HepG2 (cell line): ENCODE measurements around the gene TMEM63C. TPM values are rescaled to one million over a fixed set of nuclear protein-coding genes. Genes with fewer than 3 reads are reported as not detected.

ENCODE experiments used
- AKAP8 ChIP-seq: sonication (generic); formaldehyde crosslinking; IDR thresholded peaks from 2 replicates; pipeline ENCODE4 v1.5.1; 2020; ENCODE audit warnings: mild to moderate bottlenecking, missing genetic modification reagents
- ARID5B ChIP-seq: IDR thresholded peaks from 2 replicates; pipeline ENCODE4 v1.4.0; 2020; ENCODE audit warnings: mild to moderate bottlenecking, missing genetic modification reagents
- CHCHD3 ChIP-seq: sonication (generic); formaldehyde crosslinking; IDR thresholded peaks from 2 replicates; pipeline ENCODE4 v1.8.0; 2022; ENCODE audit warnings: mild to moderate bottlenecking, missing genetic modification reagents, moderate library complexity
- CTCF ChIP-seq: sonication (generic); formaldehyde crosslinking; IDR thresholded peaks from 2 replicates; pipeline ENCODE4 v1.5.0; 2020; ENCODE audit warnings: mild to moderate bottlenecking, missing genetic modification reagents, moderate library complexity
- GTF3A ChIP-seq: sonication (generic); formaldehyde crosslinking; conservative IDR thresholded peaks from 2 replicates; pipeline ENCODE4 v1.4.0; 2020; ENCODE audit warnings: mild to moderate bottlenecking, missing genetic modification reagents
- HMGXB4 ChIP-seq, 2 experiments: sonication (generic) in 1 of 2; formaldehyde crosslinking in 1 of 2; IDR thresholded peaks; 2 replicates each; pipeline versions ENCODE4 v1.4.0 to v1.6.1; 2018 to 2020; ENCODE audit warnings: missing genetic modification reagents in 2 of 2, borderline replicate concordance in 1 of 2, low read depth in 1 of 2, mild to moderate bottlenecking in 1 of 2, missing biosample characterization in 1 of 2
- MED13 ChIP-seq: sonication (generic); formaldehyde crosslinking; IDR thresholded peaks from 2 replicates; pipeline ENCODE4 v1.5.0; 2020; ENCODE audit warnings: missing genetic modification reagents
- MEIS2 ChIP-seq: sonication (generic); formaldehyde crosslinking; IDR thresholded peaks from 2 replicates; pipeline ENCODE4 v1.9.0; 2021; ENCODE audit warnings: mild to moderate bottlenecking, missing genetic modification reagents
- MXD1 ChIP-seq: sonication (generic); formaldehyde crosslinking; IDR thresholded peaks from 2 replicates; pipeline ENCODE4 v1.4.0; 2020; ENCODE audit warnings: mild to moderate bottlenecking, missing genetic modification reagents
- PCBP1 ChIP-seq: fragments of 200-400 bp; formaldehyde crosslinking; IDR thresholded peaks from 2 replicates; pipeline ENCODE4 v1.6.1; 2017; ENCODE audit warnings: mild to moderate bottlenecking, low read depth, low read length, borderline replicate concordance
- RFX3 ChIP-seq: IDR thresholded peaks from 2 replicates; pipeline ENCODE4 v1.6.1; 2016; ENCODE audit warnings: missing biosample characterization, missing genetic modification reagents
- ZBTB43 ChIP-seq: sonication (generic); formaldehyde crosslinking; conservative IDR thresholded peaks from 2 replicates; pipeline ENCODE4 v1.4.0; 2020; ENCODE audit warnings: missing genetic modification reagents
- ZGPAT ChIP-seq: IDR thresholded peaks from 2 replicates; pipeline ENCODE4 v1.6.1; 2016; ENCODE audit warnings: mild to moderate bottlenecking
- ZNF335 ChIP-seq: sonication (generic); formaldehyde crosslinking; IDR thresholded peaks from 2 replicates; pipeline ENCODE4 v1.4.0; 2020; ENCODE audit warnings: missing genetic modification reagents
- ZNF432 ChIP-seq: sonication (generic); formaldehyde crosslinking; IDR thresholded peaks from 2 replicates; pipeline ENCODE4 v1.5.0; 2020; ENCODE audit warnings: missing genetic modification reagents, mild to moderate bottlenecking, borderline replicate concordance
- ZNF766 ChIP-seq: sonication (generic); formaldehyde crosslinking; IDR thresholded peaks from 2 replicates; pipeline ENCODE4 v1.5.0; 2020; ENCODE audit warnings: missing genetic modification reagents, borderline replicate concordance
- ZNF772 ChIP-seq: sonication (generic); formaldehyde crosslinking; IDR thresholded peaks from 2 replicates; pipeline ENCODE4 v1.5.0; 2020; ENCODE audit warnings: mild to moderate bottlenecking, missing genetic modification reagents
- ZNF792 ChIP-seq: IDR thresholded peaks from 2 replicates; pipeline ENCODE4 v1.6.1; 2016
- polyA plus RNA-seq, 8 experiments: library from polyadenylated mRNA; depleted of rRNA in 3 of 8; stranded (reverse) in 7 of 8; unstranded in 1 of 8; fragments of >200 nt; fragmentation: Illumina TruSeq in 4 of 8; extraction: Trizol in 4 of 8; gene quantifications; 2 replicates each; pipeline versions ENCODE4 v1.2.1 to v1.2.3, GENCODE V29; 2011 to 2016; ENCODE audit warnings: low read depth in 4 of 8, missing spikeins in 1 of 8, mixed read lengths in 1 of 8; ENCODE audit not compliant: insufficient read depth in 1 of 8
- total RNA-seq, 5 experiments: library from RNA; depleted of rRNA; stranded (reverse); fragments of >200 nt; fragmentation: Illumina TruSeq; extraction: Trizol; gene quantifications; 2 replicates each; pipeline ENCODE4 v1.2.3, GENCODE V29; 2016; ENCODE audit warnings: low read depth in 1 of 5

TMEM63C gene
- total and polyA plus RNA-seq, 2 of the 13 experiments (the other 11 are each of a cell fraction or from before 2014, with no cell fraction given), result 0.17 to 0.27 TPM

- 0 out of 4 replicates have a peak, but pooled peaks of 1 of the 2 experiments have one; percentile 25 for TF ChIP-seq HMGXB4 (CRISPR knock-in tag; IDR thresholded peaks at IDR 0.05; ENCODE audit: borderline replicate concordance in 1 of 2, low read depth in 1 of 2)
- TF ChIP-seq ARID5B, result peak; percentile 67
- peak; percentile 94 for TF ChIP-seq MEIS2 (CRISPR knock-in tag)
- TF ChIP-seq ZBTB43 (CRISPR knock-in tag), result peak; percentile 90
- TF ChIP-seq ZNF772, result peak; percentile 64; the same call in 1 of the 2 replicates
- 0 out of 2 replicates have a peak, but pooled peaks have one; percentile 43 for TF ChIP-seq MED13
- TF ChIP-seq ZNF792 (CRISPR knock-in tag), result peak; percentile 95
- TF ChIP-seq ZNF335 (CRISPR knock-in tag), result peak; percentile 89
- TF ChIP-seq RFX3 (CRISPR knock-in tag), result peak; percentile 42; the same call in 1 of the 2 replicates
- TF ChIP-seq GTF3A (CRISPR knock-in tag), result no peak
- TF ChIP-seq AKAP8 (CRISPR knock-in tag), result 0 out of 2 replicates have a peak, but pooled peaks have one; percentile 36
- TF ChIP-seq ZGPAT (CRISPR knock-in tag), result peak; percentile 46; the same call in 1 of the 2 replicates
- TF ChIP-seq MXD1 (CRISPR knock-in tag), result peak; percentile 79; the same call in 1 of the 2 replicates
- no peak for TF ChIP-seq CTCF
- TF ChIP-seq ZNF432 (CRISPR knock-in tag), result no peak
- TF ChIP-seq ZNF766 (CRISPR knock-in tag), result peak; percentile 90
- TF ChIP-seq PCBP1, result no peak
- peak; percentile 88; the same call in 1 of the 2 replicates for TF ChIP-seq CHCHD3 (CRISPR knock-in tag)
These were observed 26.8 kb downstream of the TMEM63C start (continued) for GRCh38 chr14:77208291-77208978.
